ENCODE measurements around the gene HESX1. TPM values are rescaled to one million over a fixed set of nuclear protein-coding genes. Genes with fewer than 3 reads are reported as not detected.
A peak's percentile ranks its signal among the peaks of the same experiment; 100 is the strongest.

The HESX1 gene
- total and polyA plus RNA-seq, 4 donors: 0.17 to 0.52 (median 0.34) TPM

DNA sequence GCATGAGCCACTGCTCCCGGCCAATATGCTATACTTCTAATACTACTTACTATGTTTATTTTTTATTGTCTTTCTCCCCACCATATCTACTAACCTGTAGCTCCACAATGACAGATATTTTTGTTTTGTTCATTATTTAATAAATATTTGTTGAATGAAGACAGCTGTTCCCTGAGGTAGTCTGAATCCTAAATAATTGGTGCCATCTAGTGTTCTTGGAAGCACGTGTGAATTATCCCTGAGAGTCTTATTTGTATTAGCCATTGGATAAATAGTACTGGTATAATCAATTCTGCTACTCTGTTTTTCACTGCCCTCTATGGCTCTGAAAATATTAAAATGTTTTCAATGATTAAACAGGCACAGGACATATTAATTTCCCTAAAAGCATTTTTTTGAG is 22.1 kb upstream of the HESX1 start:
- DNase-seq (ENCODE audit: low spot score): no peak

More for the DNA sequence above, 22.1 kb upstream of the HESX1 start:
- peaks cover 0 to under 1% (median 0%) of the 10 kb centered on the region in 4 donors for H3K4me1 ChIP-seq (ENCODE audit: control insufficient read depth in 4 of 4, insufficient read depth in 4 of 4, low read length in 3 of 4)
- no peaks in the 10 kb centered on the region for H3K9me3 ChIP-seq (ENCODE audit: control insufficient read depth in 4 of 4, low read length in 3 of 4)
- 55% methylated on average over 2 of the region's 2 CpGs for WGBS
- no peak overlapping the region for H3K27ac ChIP-seq (ENCODE audit: low read depth in 1 of 2, low read length in 2 of 2)
- H3K36me3 ChIP-seq (ENCODE audit: control insufficient read depth in 4 of 4, insufficient read depth in 3 of 4, low read depth in 1 of 4, low read length in 3 of 4): no peaks in the 10 kb centered on the region
- no peak overlapping the region for H3K4me3 ChIP-seq (ENCODE audit: low read depth in 1 of 3, low read length in 3 of 3)
- H3K27me3 ChIP-seq (ENCODE audit: control insufficient read depth in 4 of 4, insufficient read depth in 4 of 4, low read length in 3 of 4): no peaks in the 10 kb centered on the region
- TF ChIP-seq SP1 (IDR thresholded peaks at IDR 0.05) (no peak), REST (IDR thresholded peaks at IDR 0.05) (no peak), RXRA (IDR thresholded peaks at IDR 0.05) (no peak), FOXA2 (IDR thresholded peaks at IDR 0.05) (no peak), RAD21 (IDR thresholded peaks at IDR 0.05) (peak; percentile 55 to 60), CTCF (IDR thresholded peaks at IDR 0.05; ENCODE audit: low read depth, low read length, missing input control) (peak; percentile 23), HNF4G (IDR thresholded peaks at IDR 0.05) (no peak), TAF1 (conservative IDR thresholded peaks at IDR 0.05) (no peak), YY1 (IDR thresholded peaks at IDR 0.05) (no peak), HNF4A (conservative IDR thresholded peaks at IDR 0.05) (no peak), JUND (IDR thresholded peaks at IDR 0.05) (no peak), GABPA (IDR thresholded peaks at IDR 0.05 in 1 of 2, conservative IDR thresholded peaks at IDR 0.05 in 1 of 2) (no peak)
- TF ChIP-seq, protein P1, sequence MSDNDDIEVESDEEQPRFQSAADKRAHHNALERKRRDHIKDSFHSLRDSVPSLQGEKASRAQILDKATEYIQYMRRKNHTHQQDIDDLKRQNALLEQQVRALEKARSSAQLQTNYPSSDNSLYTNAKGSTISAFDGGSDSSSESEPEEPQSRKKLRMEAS (IDR thresholded peaks at IDR 0.05): no peak
- TF ChIP-seq, protein P2, sequence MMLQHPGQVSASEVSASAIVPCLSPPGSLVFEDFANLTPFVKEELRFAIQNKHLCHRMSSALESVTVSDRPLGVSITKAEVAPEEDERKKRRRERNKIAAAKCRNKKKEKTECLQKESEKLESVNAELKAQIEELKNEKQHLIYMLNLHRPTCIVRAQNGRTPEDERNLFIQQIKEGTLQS (IDR thresholded peaks at IDR 0.05): no peak
- TF ChIP-seq, protein P3, sequence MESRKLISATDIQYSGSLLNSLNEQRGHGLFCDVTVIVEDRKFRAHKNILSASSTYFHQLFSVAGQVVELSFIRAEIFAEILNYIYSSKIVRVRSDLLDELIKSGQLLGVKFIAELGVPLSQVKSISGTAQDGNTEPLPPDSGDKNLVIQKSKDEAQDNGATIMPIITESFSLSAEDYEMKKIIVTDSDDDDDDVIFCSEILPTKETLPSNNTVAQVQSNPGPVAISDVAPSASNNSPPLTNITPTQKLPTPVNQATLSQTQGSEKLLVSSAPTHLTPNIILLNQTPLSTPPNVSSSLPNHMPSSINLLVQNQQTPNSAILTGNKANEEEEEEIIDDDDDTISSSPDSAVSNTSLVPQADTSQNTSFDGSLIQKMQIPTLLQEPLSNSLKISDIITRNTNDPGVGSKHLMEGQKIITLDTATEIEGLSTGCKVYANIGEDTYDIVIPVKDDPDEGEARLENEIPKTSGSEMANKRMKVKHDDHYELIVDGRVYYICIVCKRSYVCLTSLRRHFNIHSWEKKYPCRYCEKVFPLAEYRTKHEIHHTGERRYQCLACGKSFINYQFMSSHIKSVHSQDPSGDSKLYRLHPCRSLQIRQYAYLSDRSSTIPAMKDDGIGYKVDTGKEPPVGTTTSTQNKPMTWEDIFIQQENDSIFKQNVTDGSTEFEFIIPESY (IDR thresholded peaks at IDR 0.05): no peak
- H3K9ac ChIP-seq (ENCODE audit: low read depth in 1 of 2, low read length in 2 of 2): no peak overlapping the region

All from liver (tissue), 9 donors.